ENCODE data around the gene KCNIP3. TPM values are rescaled to one million over a fixed set of nuclear protein-coding genes. Genes with fewer than 3 reads are reported as not detected.

KCNIP3 gene
- total and polyA plus RNA-seq, 8 donors: 3.2 to 12.6 (median 7.7) TPM

GRCh38 chr2:95283562-95283961 lies 13.6 kb upstream of the KCNIP3 start:
- H3K27ac ChIP-seq: no peak overlapping the region
- TF ChIP-seq CTCF (IDR thresholded peaks at IDR 0.05): no peak
- intact Hi-C loops (cut with DNase I): no loop called here
- no peaks in the 10 kb centered on the region for H3K36me3 ChIP-seq
- no peaks in the 10 kb centered on the region for H3K4me1 ChIP-seq
- ATAC-seq (no peak), DNase-seq (no peak)
- H3K27me3 ChIP-seq: no peaks in the 10 kb centered on the region
- H3K9me3 ChIP-seq: no peaks in the 10 kb centered on the region
- no peak overlapping the region for H3K4me3 ChIP-seq

GRCh38 chr2:95284886-95285541 lies 12.1 kb upstream of the KCNIP3 start:
- intact Hi-C loops (cut with DNase I): no loop called here
- Histone ChIP-seq H3K36me3 (no peaks in the 10 kb centered on the region), H3K9me3 (no peaks in the 10 kb centered on the region), H3K27me3 (no peaks in the 10 kb centered on the region), H3K4me1 (no peaks in the 10 kb centered on the region), H3K27ac (no peak overlapping the region), H3K4me3 (no peak overlapping the region)
- DNase-seq: no peak
- TF ChIP-seq CTCF (IDR thresholded peaks at IDR 0.05): no peak
- ATAC-seq: no peak

GRCh38 chr2:95285542-95285932 lies 11.6 kb upstream of the KCNIP3 start:
- ATAC-seq (no peak), DNase-seq (no peak)
- intact Hi-C loops (cut with DNase I): no loop called here
- Histone ChIP-seq H3K9me3 (peaks cover 0 to 3% of the 10 kb centered on the region in 2 donors), H3K36me3 (no peaks in the 10 kb centered on the region), H3K27ac (no peak overlapping the region), H3K4me1 (no peaks in the 10 kb centered on the region), H3K4me3 (no peak overlapping the region), H3K27me3 (no peaks in the 10 kb centered on the region)
- TF ChIP-seq CTCF (IDR thresholded peaks at IDR 0.05): no peak

- intact Hi-C loops (cut with DNase I): no loop called here
These were observed 9.8 kb upstream of the KCNIP3 start for GRCh38 chr2:95287336-95287735.

GRCh38 chr2:95287806-95288205 lies 9.3 kb upstream of the KCNIP3 start:
- H3K36me3 ChIP-seq: no peaks in the 10 kb centered on the region
- H3K4me1 ChIP-seq: no peaks in the 10 kb centered on the region
- H3K27me3 ChIP-seq: no peaks in the 10 kb centered on the region
- ATAC-seq: no peak
- no peak overlapping the region for H3K4me3 ChIP-seq
- no peak overlapping the region for H3K27ac ChIP-seq
- no peak for TF ChIP-seq CTCF (IDR thresholded peaks at IDR 0.05)
- H3K9me3 ChIP-seq: peaks cover 0 to 24% of the 10 kb centered on the region in 2 donors
- intact Hi-C loops (cut with DNase I): no loop called here
- DNase-seq: no peak

More at GRCh38 chr2:95287336-95287735, 9.8 kb upstream of the KCNIP3 start:
- H3K4me3 ChIP-seq: no peak overlapping the region
- no peak overlapping the region for H3K27ac ChIP-seq
- peaks cover 0 to 20% of the 10 kb centered on the region in 2 donors for H3K9me3 ChIP-seq
- H3K36me3 ChIP-seq: no peaks in the 10 kb centered on the region
- H3K4me1 ChIP-seq: no peaks in the 10 kb centered on the region
- DNase-seq: no peak
- ATAC-seq: no peak
- no peak for TF ChIP-seq CTCF (IDR thresholded peaks at IDR 0.05)
- no peaks in the 10 kb centered on the region for H3K27me3 ChIP-seq

Data from left lung (tissue), 10 donors.